ENCODE results near the gene KPNA1. TPM values are rescaled to one million over a fixed set of nuclear protein-coding genes. Genes with fewer than 3 reads are reported as not detected.

The KPNA1 gene
- total RNA-seq, 4 donors from 2014 or later, result 25.0 to 49.5 (median 37.0) TPM

DNA sequence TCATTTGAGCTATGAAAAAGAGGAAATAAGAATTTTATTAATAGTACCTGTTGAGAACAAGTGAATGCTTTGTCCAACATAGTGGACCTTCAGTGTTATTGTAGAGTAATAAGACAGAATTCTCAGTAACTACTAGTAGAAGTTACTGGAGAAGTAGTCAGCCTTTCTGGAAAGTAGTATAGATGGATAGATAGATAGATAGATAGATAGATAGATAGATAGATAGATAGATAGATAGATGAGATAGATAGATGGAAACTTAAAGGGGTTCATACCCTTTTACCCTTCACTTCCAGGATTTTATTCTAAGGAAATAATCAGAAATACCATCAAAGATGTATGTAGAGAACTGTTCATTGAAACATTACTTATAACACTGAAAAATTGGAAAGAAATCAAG is 125.5 kb downstream of the KPNA1 start:
- DNase-seq (ENCODE audit: low spot score in 2 of 2), result no peak
- TF ChIP-seq, protein P1, sequence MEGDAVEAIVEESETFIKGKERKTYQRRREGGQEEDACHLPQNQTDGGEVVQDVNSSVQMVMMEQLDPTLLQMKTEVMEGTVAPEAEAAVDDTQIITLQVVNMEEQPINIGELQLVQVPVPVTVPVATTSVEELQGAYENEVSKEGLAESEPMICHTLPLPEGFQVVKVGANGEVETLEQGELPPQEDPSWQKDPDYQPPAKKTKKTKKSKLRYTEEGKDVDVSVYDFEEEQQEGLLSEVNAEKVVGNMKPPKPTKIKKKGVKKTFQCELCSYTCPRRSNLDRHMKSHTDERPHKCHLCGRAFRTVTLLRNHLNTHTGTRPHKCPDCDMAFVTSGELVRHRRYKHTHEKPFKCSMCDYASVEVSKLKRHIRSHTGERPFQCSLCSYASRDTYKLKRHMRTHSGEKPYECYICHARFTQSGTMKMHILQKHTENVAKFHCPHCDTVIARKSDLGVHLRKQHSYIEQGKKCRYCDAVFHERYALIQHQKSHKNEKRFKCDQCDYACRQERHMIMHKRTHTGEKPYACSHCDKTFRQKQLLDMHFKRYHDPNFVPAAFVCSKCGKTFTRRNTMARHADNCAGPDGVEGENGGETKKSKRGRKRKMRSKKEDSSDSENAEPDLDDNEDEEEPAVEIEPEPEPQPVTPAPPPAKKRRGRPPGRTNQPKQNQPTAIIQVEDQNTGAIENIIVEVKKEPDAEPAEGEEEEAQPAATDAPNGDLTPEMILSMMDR (IDR thresholded peaks at IDR 0.05), result no peak
- TF ChIP-seq EP300 (IDR thresholded peaks at IDR 0.05), result no peak
- TF ChIP-seq POLR2A (IDR thresholded peaks at IDR 0.05), result no peak
- no peak for TF ChIP-seq POLR2AphosphoS5 (IDR thresholded peaks at IDR 0.05)
- Histone ChIP-seq H3K36me3 (peaks cover 6% of the 10 kb centered on the region), H3K27ac (no peak overlapping the region), H3K4me3 (no peak overlapping the region), H3K27me3 (no peaks in the 10 kb centered on the region), H3K9me3 (no peaks in the 10 kb centered on the region), H3K4me1 (peaks cover 17% of the 10 kb centered on the region)

GRCh38 chr3:122387709-122388108 is 127.0 kb downstream of the KPNA1 start:
- no peaks in the 10 kb centered on the region for H3K9me3 ChIP-seq
- no peaks in the 10 kb centered on the region for H3K36me3 ChIP-seq
- no peak overlapping the region for H3K4me3 ChIP-seq
- no peak for TF ChIP-seq EP300 (IDR thresholded peaks at IDR 0.05)
- TF ChIP-seq, protein P1 (IDR thresholded peaks at IDR 0.05), result no peak
- TF ChIP-seq POLR2A (IDR thresholded peaks at IDR 0.05), result no peak
- no peak for TF ChIP-seq POLR2AphosphoS5 (IDR thresholded peaks at IDR 0.05)
- H3K27me3 ChIP-seq, result no peaks in the 10 kb centered on the region
- WGBS, result 90% methylated on average over 3 of the region's 3 CpGs
- no peak for DNase-seq (ENCODE audit: low spot score in 2 of 2)
- H3K27ac ChIP-seq, result no peak overlapping the region
- peaks cover 24% of the 10 kb centered on the region for H3K4me1 ChIP-seq

GRCh38 chr3:122383771-122384697 is 130.7 kb downstream of the KPNA1 start, which contains the start of gene FAM162A:
FAM162A (plus strand) TSS chr3:122384182; CDS start chr3:122384266, 84 bp downstream.
- H3K27ac ChIP-seq, result peak within 1 kb of the TSS; percentile 84
- H3K27me3 ChIP-seq, result no peaks in the 10 kb centered on the region
- peaks cover 35% of the 10 kb centered on the region for H3K4me1 ChIP-seq
- TF ChIP-seq POLR2AphosphoS5 (IDR thresholded peaks at IDR 0.05) (peak in 2 of 3 donors; percentile 78 to 93), POLR2A (IDR thresholded peaks at IDR 0.05) (peak in 1 of 2 donors; percentile 79), EP300 (IDR thresholded peaks at IDR 0.05) (no peak)
- TF ChIP-seq, protein P1 (IDR thresholded peaks at IDR 0.05), result peak in 1 of 2 donors; percentile 62
- WGBS, result under 1% methylated on average over 14 of the region's 52 CpGs
- H3K36me3 ChIP-seq, result no peaks in the 10 kb centered on the region
- H3K9me3 ChIP-seq, result no peaks in the 10 kb centered on the region
- H3K4me3 ChIP-seq, result peak within 1 kb of the TSS; percentile 91
- DNase-seq (ENCODE audit: low spot score in 2 of 2), result peak; percentile 93 to 96

- DNase-seq (ENCODE audit: low spot score in 2 of 2), result peak; percentile 91 to 93
- Histone ChIP-seq H3K4me3 (peak within 1 kb of the TSS; percentile 91), H3K9me3 (no peaks in the 10 kb centered on the region), H3K27ac (peak within 1 kb of the TSS; percentile 84), H3K36me3 (no peaks in the 10 kb centered on the region), H3K4me1 (peaks cover 35% of the 10 kb centered on the region), H3K27me3 (no peaks in the 10 kb centered on the region)
- peak in 1 of 2 donors; percentile 26 for TF ChIP-seq POLR2A (IDR thresholded peaks at IDR 0.05)
- TF ChIP-seq, protein P1 (IDR thresholded peaks at IDR 0.05), result no peak
- peak in 1 of 3 donors; percentile 53 for TF ChIP-seq POLR2AphosphoS5 (IDR thresholded peaks at IDR 0.05)
- WGBS, result under 1% methylated on average over 30 of the region's 31 CpGs
Observed at GRCh38 chr3:122382888-122383666, 131.7 kb downstream of the KPNA1 start, which contains the start of gene MIX23. MIX23 (minus strand) TSS chr3:122383231; CDS start chr3:122383224, 7 bp downstream.
